Stimulated activated naive CD8-positive, alpha-beta T cell treated with anti-CD3 and anti-CD28 coated beads, Interleukin-15, Interleukin-2, amounts not matched to agents 100 ng/mL and 50 ng/mL, for 24 hours (primary cell): ENCODE data around the gene DICER1.

Experiments used
- H3K27ac Mint-ChIP-seq: one replicate; pipeline ENCODE4 v1.8.0; 2021; ENCODE audit warnings: mild to moderate bottlenecking, mixed read lengths
- H3K27me3 Mint-ChIP-seq: one replicate; pipeline ENCODE4 v1.8.0; 2021; ENCODE audit warnings: mixed read lengths
- H3K36me3 Mint-ChIP-seq: one replicate; pipeline ENCODE4 v1.8.0; 2021; ENCODE audit warnings: low read depth, mixed read lengths
- H3K4me1 Mint-ChIP-seq: one replicate; pipeline ENCODE4 v1.8.0; 2021; ENCODE audit warnings: low read depth, mixed read lengths
- H3K4me3 Mint-ChIP-seq: one replicate; pipeline ENCODE4 v1.8.0; 2021; ENCODE audit warnings: mild to moderate bottlenecking, mixed read lengths
- H3K9me3 Mint-ChIP-seq: one replicate; pipeline ENCODE4 v1.8.0; 2021; ENCODE audit warnings: mixed read lengths

The DICER1 gene

DNA sequence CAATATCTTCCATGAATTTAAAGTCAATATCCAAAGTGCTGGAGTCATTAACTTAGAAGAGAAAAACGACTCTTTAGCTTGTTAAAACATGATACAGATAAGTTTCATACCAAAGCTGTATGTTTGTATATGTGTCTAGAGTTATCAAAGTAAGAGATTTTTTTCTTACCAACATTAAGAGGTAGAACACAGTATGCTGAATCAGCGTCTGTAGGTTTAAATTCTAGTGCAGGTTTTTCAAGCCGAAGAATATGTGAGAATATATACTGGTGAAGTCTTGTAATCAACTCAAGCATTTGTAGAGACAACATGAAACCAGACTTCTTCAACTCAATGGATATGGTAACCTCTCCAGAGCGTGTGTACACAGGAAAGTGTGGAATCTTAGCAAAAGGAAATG is 49.6 kb downstream of the DICER1 start:
- peaks cover 68% of the 10 kb centered on the region for H3K36me3 Mint-ChIP-seq
- H3K27me3 Mint-ChIP-seq: no peaks in the 10 kb centered on the region
- H3K9me3 Mint-ChIP-seq: no peaks in the 10 kb centered on the region

DNA sequence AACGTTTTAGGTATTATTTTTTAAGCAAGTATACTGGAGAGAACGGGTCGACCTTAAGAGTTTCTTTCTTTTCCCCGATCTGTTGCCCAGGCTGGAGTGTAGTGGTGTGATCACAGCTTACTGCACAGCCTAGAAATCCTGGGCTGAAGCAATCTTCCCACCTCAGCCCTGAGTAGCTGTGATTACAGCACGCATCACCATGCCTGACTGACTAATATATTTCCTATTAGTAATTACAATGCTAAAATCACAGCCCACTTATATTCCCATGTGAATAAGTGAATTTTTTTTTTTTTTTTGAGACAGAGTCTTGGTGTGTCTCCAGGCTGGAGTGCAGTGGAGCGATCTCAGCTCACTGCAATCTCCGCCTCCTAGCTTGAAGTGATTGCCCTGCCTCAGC is 50.4 kb downstream of the DICER1 start:
- H3K27ac Mint-ChIP-seq: no peak overlapping the region
- H3K9me3 Mint-ChIP-seq: no peaks in the 10 kb centered on the region
- H3K4me3 Mint-ChIP-seq: no peak overlapping the region
- H3K36me3 Mint-ChIP-seq: peaks cover 75% of the 10 kb centered on the region
- H3K27me3 Mint-ChIP-seq: no peaks in the 10 kb centered on the region
- H3K4me1 Mint-ChIP-seq: peaks cover 4% of the 10 kb centered on the region

More for the DNA sequence above, 49.6 kb downstream of the DICER1 start:
- Mint-ChIP-seq H3K4me1 (peaks cover under 1% of the 10 kb centered on the region), H3K27ac (no peak overlapping the region), H3K4me3 (no peak overlapping the region)

DNA sequence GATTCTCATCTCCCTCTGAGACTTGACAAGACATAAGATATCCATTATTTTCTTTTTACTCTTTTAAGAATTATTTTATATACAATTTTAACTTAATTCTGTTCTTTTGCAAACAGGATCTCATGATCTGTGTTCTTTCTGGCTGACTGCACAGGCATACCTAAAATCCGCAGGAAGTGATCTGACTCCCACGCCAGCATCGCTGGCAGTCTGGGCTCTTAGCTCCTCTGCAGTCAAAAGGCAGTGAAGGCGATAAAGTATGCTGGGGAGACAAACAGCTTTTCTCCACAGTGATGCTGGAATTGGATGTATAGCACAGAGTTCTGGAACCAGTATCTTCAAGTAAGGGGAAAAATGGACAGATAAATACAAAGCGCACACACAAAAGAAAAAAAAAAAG is 52.4 kb downstream of the DICER1 start:
- H3K27ac Mint-ChIP-seq: peak overlapping the region; percentile 61
- H3K4me3 Mint-ChIP-seq: no peak overlapping the region
- peaks cover 69% of the 10 kb centered on the region for H3K36me3 Mint-ChIP-seq
- H3K4me1 Mint-ChIP-seq: peaks cover 13% of the 10 kb centered on the region
- no peaks in the 10 kb centered on the region for H3K27me3 Mint-ChIP-seq
- no peaks in the 10 kb centered on the region for H3K9me3 Mint-ChIP-seq

DNA sequence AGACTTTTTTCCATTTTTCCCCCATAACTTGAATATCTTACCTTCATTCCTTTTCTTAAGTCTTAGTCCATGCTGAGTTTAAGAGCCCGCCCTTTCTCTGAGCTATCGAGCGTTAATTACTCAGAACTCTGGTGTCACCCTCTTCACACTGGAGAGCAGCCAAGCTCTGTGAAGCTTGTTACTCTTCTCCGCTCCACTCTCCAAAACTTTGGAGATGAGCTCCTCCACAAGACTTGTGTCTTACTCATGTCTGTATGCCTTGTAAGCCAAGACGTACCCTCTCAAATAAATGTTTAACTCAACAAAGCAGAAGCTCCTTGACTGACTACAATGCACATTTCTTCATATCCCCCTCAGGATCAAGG is 54.7 kb downstream of the DICER1 start:
- peaks cover 66% of the 10 kb centered on the region for H3K36me3 Mint-ChIP-seq
- H3K4me3 Mint-ChIP-seq: no peak overlapping the region
- H3K27me3 Mint-ChIP-seq: no peaks in the 10 kb centered on the region
- H3K4me1 Mint-ChIP-seq: peaks cover 13% of the 10 kb centered on the region
- no peaks in the 10 kb centered on the region for H3K9me3 Mint-ChIP-seq
- no peak overlapping the region for H3K27ac Mint-ChIP-seq

DNA sequence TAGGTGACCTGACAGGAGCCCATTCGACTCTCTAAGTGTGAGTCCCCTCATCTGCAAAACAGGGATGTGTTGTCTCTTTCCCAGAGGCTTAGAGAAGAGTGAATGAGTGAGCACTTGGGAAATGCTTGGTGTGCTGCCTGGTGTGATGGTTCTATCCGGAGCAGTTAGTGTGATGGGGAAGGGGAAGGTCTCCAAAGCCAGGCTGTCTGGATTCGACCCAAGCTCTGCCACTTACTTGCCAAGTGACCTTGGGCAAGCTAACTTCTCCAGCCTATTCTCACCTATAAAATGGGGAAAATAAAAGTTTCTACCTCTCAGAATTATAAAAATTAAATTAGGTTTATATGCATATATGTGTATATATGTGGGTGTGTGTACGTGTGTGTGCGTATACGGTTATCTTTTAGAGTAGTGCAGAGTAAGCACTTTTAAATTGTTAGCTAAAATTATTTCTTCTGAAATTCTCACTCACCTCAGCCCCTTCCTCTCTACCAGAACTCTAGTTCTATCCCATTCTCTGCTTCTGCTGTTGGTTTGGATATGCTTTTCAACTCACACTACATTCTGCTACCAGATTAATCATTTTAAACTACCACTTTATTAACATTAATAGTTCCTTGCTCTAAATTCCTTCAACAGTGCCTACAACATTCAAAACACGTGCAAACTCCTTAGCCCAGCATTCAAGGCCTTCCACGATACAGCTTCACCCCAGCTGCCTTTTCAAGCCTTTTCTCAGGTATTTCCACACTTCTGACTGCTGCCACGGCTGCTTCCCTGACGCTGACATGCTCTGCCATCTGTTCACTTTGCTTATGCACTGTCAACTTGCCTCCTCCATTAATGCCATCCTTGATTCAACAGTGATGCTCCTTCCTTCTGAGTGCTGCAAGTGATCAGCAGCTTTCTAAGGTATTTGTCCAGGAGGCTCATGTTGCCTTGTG is 55.3 kb downstream of the DICER1 start:
- peaks cover 67% of the 10 kb centered on the region for H3K36me3 Mint-ChIP-seq
- peaks cover 13% of the 10 kb centered on the region for H3K4me1 Mint-ChIP-seq
- no peak overlapping the region for H3K27ac Mint-ChIP-seq

DNA sequence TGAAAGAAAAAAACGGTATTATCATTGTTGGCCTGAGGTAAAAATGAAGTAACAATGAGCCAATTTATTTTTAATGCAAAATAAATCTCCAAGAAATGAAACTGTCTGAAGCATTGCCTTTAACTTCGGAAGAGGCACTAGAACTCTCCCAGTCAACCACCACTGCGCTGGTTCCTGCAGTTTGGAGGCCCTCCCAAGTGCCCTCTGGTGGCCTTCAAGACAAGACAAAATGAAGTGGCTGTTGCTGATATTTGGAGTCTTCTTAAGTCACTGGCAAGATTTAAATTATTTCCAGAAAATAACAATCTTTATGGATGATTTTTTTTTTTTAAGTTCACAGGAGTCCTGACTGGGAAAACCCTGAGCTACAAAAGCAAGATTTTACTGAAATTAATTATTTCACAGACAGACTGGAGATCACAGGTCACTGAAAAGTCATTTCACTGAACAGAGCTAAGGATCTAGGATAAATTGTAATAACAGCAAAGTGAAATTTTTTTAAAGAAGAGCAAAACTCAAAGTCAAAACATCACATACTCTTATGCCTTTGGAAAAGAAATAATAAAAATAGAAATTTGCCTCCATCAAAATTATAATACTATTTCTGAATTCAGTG is 58.2 kb downstream of the DICER1 start:
- Mint-ChIP-seq H3K4me1 (peaks cover 13% of the 10 kb centered on the region), H3K36me3 (peaks cover 68% of the 10 kb centered on the region), H3K9me3 (no peaks in the 10 kb centered on the region), H3K27ac (no peak overlapping the region), H3K27me3 (no peaks in the 10 kb centered on the region), H3K4me3 (no peak overlapping the region)

More for the DNA sequence above, 55.3 kb downstream of the DICER1 start:
- Mint-ChIP-seq H3K4me3 (no peak overlapping the region), H3K9me3 (no peaks in the 10 kb centered on the region), H3K27me3 (no peaks in the 10 kb centered on the region)

DNA sequence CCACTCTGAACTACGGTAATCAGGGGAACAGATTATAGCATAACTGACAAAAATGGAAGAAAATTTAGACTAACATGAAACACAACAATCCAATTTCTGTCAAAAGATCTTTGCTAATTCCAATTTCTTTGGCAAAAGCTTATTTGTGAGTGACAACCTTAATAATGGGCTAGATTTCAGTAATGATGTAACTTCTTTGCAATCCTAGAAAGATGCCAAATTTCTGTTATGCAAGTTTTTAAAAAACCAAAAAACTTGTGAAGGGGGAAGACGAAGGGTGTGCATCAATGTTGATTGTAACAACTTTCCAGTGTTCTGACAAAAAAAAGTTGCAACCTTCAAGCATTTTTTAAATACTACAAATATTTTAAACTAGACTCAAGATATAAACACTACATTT is 59.9 kb downstream of the DICER1 start:
- H3K27me3 Mint-ChIP-seq: no peaks in the 10 kb centered on the region
- H3K4me3 Mint-ChIP-seq: no peak overlapping the region
- H3K4me1 Mint-ChIP-seq: peaks cover 9% of the 10 kb centered on the region
- H3K9me3 Mint-ChIP-seq: no peaks in the 10 kb centered on the region
- H3K36me3 Mint-ChIP-seq: peaks cover 67% of the 10 kb centered on the region
- H3K27ac Mint-ChIP-seq: no peak overlapping the region

DNA sequence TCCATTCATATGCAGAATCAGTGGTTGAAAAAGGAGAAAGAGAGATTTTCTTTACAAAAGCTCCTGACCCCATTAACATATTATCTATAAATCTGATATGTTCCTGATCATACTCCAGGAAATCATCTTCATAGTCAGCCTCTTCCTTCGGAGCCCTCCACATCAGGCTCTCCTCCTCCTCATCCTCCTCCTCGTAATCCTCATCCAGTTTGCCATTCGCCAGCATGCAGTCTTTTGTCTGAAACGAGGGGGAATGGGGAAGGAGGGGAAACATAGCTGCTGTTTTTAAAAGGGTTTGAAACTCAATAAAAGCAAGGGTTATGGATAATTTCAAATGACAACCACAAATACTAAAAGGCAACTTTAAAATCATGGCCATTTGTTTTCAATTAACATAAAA is 60.9 kb downstream of the DICER1 start:
- Mint-ChIP-seq H3K27ac (no peak overlapping the region), H3K4me1 (peaks cover 8% of the 10 kb centered on the region), H3K4me3 (no peak overlapping the region), H3K36me3 (peaks cover 68% of the 10 kb centered on the region), H3K9me3 (no peaks in the 10 kb centered on the region), H3K27me3 (no peaks in the 10 kb centered on the region)

DNA sequence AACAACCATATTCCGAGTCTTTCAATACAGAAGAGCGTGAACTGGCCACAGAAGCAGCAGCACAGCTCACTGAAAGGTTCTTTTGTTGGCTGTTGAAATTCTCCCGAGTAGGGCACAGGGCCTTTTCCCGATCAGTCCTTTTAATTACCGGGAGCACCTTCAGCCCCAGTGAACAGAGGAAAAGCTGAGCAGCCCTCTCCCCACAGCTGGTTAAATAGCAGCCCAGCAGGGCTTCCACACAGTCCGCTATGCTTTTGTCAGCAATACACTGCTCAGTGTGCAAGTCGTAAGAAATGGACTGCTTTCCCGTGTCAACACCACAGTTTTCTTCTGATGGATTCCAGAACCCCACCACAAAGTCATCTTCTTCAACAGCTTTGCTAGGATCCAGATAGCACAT is 61.3 kb downstream of the DICER1 start:
- H3K27ac Mint-ChIP-seq: no peak overlapping the region
- no peaks in the 10 kb centered on the region for H3K9me3 Mint-ChIP-seq
- H3K27me3 Mint-ChIP-seq: no peaks in the 10 kb centered on the region
- H3K36me3 Mint-ChIP-seq: peaks cover 70% of the 10 kb centered on the region
- peaks cover 8% of the 10 kb centered on the region for H3K4me1 Mint-ChIP-seq
- H3K4me3 Mint-ChIP-seq: no peak overlapping the region

DNA sequence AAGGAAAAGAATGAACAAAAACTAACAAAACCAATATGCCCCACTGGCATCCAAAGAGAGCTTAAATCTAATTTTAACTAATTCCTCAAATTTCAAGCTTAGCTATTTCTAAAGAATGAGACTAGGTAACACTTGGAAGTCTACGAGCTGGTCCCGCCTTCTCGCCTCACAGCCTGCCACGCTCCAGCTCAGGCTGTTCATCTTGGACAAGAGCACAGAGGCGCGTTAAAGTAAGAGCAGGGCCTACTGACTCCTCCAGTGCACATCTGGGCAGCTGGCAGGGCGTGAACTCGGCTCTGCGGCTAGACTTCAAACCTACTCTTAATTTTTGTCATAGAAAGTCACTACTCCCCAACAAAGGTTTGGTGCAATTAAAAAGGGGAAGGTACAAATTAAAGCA is 64.6 kb downstream of the DICER1 start:
- peak overlapping the region; percentile 40 for H3K27ac Mint-ChIP-seq
- H3K36me3 Mint-ChIP-seq: peaks cover 88% of the 10 kb centered on the region
- H3K9me3 Mint-ChIP-seq: no peaks in the 10 kb centered on the region
- no peaks in the 10 kb centered on the region for H3K4me1 Mint-ChIP-seq
- H3K27me3 Mint-ChIP-seq: no peaks in the 10 kb centered on the region
- no peak overlapping the region for H3K4me3 Mint-ChIP-seq

DNA sequence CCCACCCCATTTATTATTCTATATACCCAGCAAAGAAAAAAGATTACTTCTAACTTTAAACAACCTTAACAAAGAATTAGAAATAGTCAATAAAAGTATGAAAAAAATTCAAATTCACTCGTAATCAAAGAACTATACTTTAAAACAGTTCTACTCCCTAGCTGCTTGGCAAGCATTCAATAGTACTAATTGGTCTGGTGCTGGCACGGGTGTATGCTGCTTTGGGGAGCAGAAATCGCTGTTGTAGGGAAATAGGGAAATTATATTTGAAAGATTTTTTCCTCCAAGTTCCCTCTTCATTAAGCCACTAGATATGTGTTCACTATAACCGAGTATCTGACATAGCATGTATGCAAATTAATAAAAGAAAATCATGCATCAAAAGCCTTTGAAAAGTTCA is 65.7 kb downstream of the DICER1 start:
- Mint-ChIP-seq H3K36me3 (peaks cover 83% of the 10 kb centered on the region), H3K4me3 (no peak overlapping the region), H3K27me3 (no peaks in the 10 kb centered on the region), H3K4me1 (no peaks in the 10 kb centered on the region), H3K27ac (no peak overlapping the region), H3K9me3 (no peaks in the 10 kb centered on the region)

DNA sequence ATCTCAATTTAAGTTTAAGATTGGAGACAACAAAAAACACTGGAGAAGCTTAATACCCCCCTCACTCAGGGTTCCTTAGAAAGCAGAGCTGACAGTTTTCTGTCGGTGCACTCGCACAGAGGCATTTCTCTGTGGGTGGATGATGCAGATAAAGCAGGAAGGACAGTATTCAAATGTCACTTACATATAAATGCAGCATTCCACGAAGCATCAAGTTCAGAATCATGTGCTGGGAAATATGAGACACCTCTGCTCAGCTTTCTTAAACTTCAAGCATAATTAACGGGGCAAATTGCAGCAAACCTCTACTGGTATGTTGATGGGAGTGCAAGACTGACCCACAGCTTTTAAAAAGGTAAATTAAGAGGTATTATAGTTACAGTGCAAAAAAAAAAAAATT is 68.7 kb downstream of the DICER1 start:
- Mint-ChIP-seq H3K27me3 (no peaks in the 10 kb centered on the region), H3K9me3 (no peaks in the 10 kb centered on the region), H3K4me3 (no peak overlapping the region), H3K36me3 (peaks cover 73% of the 10 kb centered on the region), H3K27ac (no peak overlapping the region), H3K4me1 (no peaks in the 10 kb centered on the region)

DNA sequence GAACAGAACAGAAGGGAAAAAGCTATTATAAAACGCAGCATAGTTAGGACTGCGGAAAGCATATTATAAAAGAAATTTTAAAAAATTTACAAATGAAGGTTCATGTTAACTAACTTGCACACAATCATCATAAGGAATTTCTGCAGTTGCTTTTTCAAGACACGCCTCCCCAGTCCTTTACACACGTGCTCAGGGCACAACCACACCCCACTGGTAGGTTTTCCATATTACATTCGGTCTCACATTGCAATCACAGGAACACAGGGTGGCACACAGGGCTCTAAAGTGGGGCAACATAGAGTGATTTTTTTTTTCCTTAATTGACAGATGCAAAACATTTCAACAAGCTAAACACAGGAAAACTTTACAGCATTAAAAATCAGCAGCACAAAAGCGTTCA is 69.7 kb downstream of the DICER1 start:
- Mint-ChIP-seq H3K36me3 (peaks cover 64% of the 10 kb centered on the region), H3K27me3 (no peaks in the 10 kb centered on the region), H3K4me3 (no peak overlapping the region), H3K4me1 (no peaks in the 10 kb centered on the region), H3K27ac (no peak overlapping the region), H3K9me3 (no peaks in the 10 kb centered on the region)

DNA sequence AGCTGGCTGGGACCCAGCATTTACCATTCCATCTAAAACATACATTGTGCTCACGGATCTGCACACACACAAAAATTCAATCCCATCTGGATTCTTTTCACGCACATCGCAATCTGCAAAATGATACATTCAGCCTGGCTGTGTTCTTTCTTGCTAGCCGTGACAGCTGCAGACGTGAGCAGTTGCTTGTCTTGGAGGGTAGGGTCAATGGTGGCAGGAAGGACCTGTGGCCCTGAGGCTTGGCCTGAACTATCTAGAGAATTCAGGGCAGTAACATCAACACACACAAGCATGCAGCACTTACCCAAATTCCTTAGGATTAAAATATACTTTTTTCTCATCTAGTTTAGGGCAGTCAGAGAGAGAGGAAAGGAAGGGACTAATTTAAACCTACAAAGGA is 72.0 kb downstream of the DICER1 start:
- H3K36me3 Mint-ChIP-seq: peaks cover 45% of the 10 kb centered on the region
- no peak overlapping the region for H3K4me3 Mint-ChIP-seq
- H3K27ac Mint-ChIP-seq: peak overlapping the region; percentile 56
- no peaks in the 10 kb centered on the region for H3K9me3 Mint-ChIP-seq
- H3K4me1 Mint-ChIP-seq: no peaks in the 10 kb centered on the region
- H3K27me3 Mint-ChIP-seq: no peaks in the 10 kb centered on the region

DNA sequence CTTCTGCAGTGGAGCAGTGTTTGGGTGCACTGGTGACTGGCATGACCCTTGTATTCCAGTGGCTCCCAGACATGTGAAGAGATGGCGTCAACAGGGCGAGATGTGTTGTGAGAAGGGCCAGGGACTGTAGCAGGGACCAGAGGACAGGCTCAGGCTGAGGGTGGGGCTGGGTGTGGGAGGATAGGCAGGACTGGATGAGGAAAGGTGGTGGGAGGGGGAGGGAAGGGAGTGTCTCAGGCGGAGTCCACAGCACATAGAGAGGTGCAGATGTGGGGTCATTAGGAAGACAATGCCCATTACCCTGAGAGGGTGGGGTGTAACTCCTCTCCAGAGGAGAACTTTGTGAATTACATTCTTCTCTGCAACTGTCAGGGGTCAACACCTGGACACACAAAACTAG is 78.5 kb downstream of the DICER1 start:
- no peaks in the 10 kb centered on the region for H3K9me3 Mint-ChIP-seq
- H3K4me1 Mint-ChIP-seq: no peaks in the 10 kb centered on the region
- H3K27ac Mint-ChIP-seq: no peak overlapping the region
- H3K4me3 Mint-ChIP-seq: no peak overlapping the region
- H3K27me3 Mint-ChIP-seq: peaks cover 5% of the 10 kb centered on the region
- H3K36me3 Mint-ChIP-seq: peaks cover under 1% of the 10 kb centered on the region
